Measurements from ENCODE around the gene MBTPS1.

The MBTPS1 gene

DNA sequence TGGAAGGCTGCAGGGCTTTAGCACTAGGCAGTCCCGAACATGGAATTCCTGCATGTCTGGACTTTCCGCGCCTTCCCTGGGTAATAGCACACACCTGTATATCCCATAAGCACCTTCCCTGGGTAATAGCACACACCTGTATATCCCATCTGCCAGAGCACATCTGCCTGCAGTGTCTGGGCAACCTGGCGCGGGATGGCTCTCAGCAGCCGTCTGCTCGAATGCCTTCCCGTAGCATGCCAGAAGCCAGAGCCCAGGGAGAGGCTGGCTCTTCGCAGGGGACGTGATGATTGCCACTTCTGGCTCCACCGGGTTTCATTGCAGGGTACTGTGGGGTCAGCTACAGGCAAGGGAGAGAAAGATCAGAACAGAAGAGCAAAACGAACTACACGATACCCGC lies 21.3 kb downstream of the MBTPS1 start:
- ChIA-PET CTCF (interaction anchor here (2.6 kb wide), 1 partner anchor 10 kb away, joined by 19 read pairs; no protein-coding TSS in a partner anchor), POLR2A (no interaction called here)
- Histone ChIP-seq H3K9me3 (ENCODE audit: control insufficient read depth, insufficient read depth, low read depth, low read length) (no peaks in the 10 kb centered on the region), H3K4me1 (ENCODE audit: control insufficient read depth, insufficient read depth, low read length) (peaks cover 3% of the 10 kb centered on the region; the same call in 1 of the 2 replicates), H3K4me3 (ENCODE audit: low read depth, low read length) (no peak overlapping the region), H3K36me3 (ENCODE audit: control insufficient read depth in 2 of 2, insufficient read depth in 1 of 2, low read length in 2 of 2) (peaks cover 8 to 85% of the 10 kb centered on the region in 2 experiments), H3K27ac (ENCODE audit: extremely low read depth, low read depth, low read length) (no peak overlapping the region)
- TF ChIP-seq ZNF548 (tag by site-specific recombination; IDR thresholded peaks at IDR 0.05) = no peak
- no peak for TF ChIP-seq ZNF561 (tag by site-specific recombination; IDR thresholded peaks at IDR 0.05; ENCODE audit: borderline replicate concordance)

DNA sequence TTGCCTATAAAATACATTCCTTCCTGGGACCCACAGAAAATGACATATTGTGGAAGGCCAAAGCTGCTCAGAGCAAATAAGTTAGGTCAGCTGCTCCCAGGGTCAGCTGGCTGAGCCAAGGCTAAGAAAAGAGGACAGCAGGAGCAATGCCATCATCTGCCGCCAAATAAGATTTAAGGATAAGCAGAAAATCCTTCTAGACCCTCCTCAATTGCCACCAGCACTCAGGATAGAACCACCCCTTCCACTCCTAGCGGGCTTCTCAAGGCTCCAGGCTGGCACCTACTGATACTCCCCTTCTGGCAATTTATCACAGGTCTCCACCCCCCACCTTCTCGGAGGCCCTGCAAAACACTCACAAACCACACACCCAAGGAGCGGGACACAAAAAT lies 22.9 kb downstream of the MBTPS1 start:
- Histone ChIP-seq H3K27ac (ENCODE audit: extremely low read depth, low read depth, low read length) (no peak overlapping the region), H3K9me3 (ENCODE audit: control insufficient read depth, insufficient read depth, low read depth, low read length) (no peaks in the 10 kb centered on the region), H3K4me3 (ENCODE audit: low read depth, low read length) (no peak overlapping the region), H3K36me3 (ENCODE audit: control insufficient read depth in 2 of 2, insufficient read depth in 1 of 2, low read length in 2 of 2) (peaks cover 8 to 95% of the 10 kb centered on the region in 2 experiments), H3K4me1 (ENCODE audit: control insufficient read depth, insufficient read depth, low read length) (peaks cover 3% of the 10 kb centered on the region; the same call in 1 of the 2 replicates)
- CTCF ChIA-PET = interaction anchor here (0.8 kb wide), 1 partner anchor 92 kb away, joined by 3 read pairs; no protein-coding TSS in a partner anchor
- POLR2A ChIA-PET = no interaction called here
- TF ChIP-seq, protein P1, sequence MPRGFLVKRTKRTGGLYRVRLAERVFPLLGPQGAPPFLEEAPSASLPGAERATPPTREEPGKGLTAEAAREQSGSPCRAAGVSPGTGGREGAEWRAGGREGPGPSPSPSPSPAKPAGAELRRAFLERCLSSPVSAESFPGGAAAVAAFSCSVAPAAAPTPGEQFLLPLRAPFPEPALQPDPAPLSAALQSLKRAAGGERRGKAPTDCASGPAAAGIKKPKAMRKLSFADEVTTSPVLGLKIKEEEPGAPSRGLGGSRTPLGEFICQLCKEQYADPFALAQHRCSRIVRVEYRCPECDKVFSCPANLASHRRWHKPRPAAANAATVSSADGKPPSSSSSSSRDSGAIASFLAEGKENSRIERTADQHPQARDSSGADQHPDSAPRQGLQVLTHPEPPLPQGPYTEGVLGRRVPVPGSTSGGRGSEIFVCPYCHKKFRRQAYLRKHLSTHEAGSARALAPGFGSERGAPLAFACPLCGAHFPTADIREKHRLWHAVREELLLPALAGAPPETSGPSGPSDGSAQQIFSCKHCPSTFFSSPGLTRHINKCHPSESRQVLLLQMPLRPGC (tag by site-specific recombination; IDR thresholded peaks at IDR 0.05) = no peak
- no peak for TF ChIP-seq ZNF138 (tag by site-specific recombination; IDR thresholded peaks at IDR 0.05; ENCODE audit: borderline replicate concordance)
- no peak for TF ChIP-seq ZNF530 (tag by site-specific recombination; IDR thresholded peaks at IDR 0.05; ENCODE audit: low read depth)
- TF ChIP-seq ZBTB26 (tag by site-specific recombination; optimal IDR thresholded peaks at IDR 0.05) = no peak
- TF ChIP-seq TRIM28 (IDR thresholded peaks at IDR 0.05; ENCODE audit: borderline replicate concordance, low read length) = no peak
- no peak for TF ChIP-seq PRDM1 (tag by site-specific recombination; IDR thresholded peaks at IDR 0.05)
- TF ChIP-seq, protein P2, sequence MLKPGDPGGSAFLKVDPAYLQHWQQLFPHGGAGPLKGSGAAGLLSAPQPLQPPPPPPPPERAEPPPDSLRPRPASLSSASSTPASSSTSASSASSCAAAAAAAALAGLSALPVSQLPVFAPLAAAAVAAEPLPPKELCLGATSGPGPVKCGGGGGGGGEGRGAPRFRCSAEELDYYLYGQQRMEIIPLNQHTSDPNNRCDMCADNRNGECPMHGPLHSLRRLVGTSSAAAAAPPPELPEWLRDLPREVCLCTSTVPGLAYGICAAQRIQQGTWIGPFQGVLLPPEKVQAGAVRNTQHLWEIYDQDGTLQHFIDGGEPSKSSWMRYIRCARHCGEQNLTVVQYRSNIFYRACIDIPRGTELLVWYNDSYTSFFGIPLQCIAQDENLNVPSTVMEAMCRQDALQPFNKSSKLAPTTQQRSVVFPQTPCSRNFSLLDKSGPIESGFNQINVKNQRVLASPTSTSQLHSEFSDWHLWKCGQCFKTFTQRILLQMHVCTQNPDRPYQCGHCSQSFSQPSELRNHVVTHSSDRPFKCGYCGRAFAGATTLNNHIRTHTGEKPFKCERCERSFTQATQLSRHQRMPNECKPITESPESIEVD (tag by site-specific recombination; IDR thresholded peaks at IDR 0.05) = no peak
- TF ChIP-seq ZNF510 (tag by site-specific recombination; IDR thresholded peaks at IDR 0.05; ENCODE audit: insufficient replicate concordance) = no peak
- no peak for TF ChIP-seq ZNF837 (tag by site-specific recombination; IDR thresholded peaks at IDR 0.05)
- TF ChIP-seq ZNF843 (tag by site-specific recombination; IDR thresholded peaks at IDR 0.05) = no peak
- TF ChIP-seq ZFP41 (tag by site-specific recombination; IDR thresholded peaks at IDR 0.05; ENCODE audit: borderline replicate concordance) = no peak
- TF ChIP-seq ZNF580 (tag by site-specific recombination; IDR thresholded peaks at IDR 0.05) = no peak

GRCh38 chr16:84093120-84093878 lies 23.4 kb downstream of the MBTPS1 start:
- H3K36me3 ChIP-seq (ENCODE audit: control insufficient read depth in 2 of 2, insufficient read depth in 1 of 2, low read length in 2 of 2) = peaks cover 8 to 97% of the 10 kb centered on the region in 2 experiments
- ChIA-PET CTCF (interaction anchor here (1.3 kb wide), 1 partner anchor 391 kb away, joined by 3 read pairs; no protein-coding TSS in a partner anchor), POLR2A (no interaction called here)
- no peak overlapping the region for H3K27ac ChIP-seq (ENCODE audit: extremely low read depth, low read depth, low read length)
- H3K9me3 ChIP-seq (ENCODE audit: control insufficient read depth, insufficient read depth, low read depth, low read length) = no peaks in the 10 kb centered on the region
- no peak overlapping the region for H3K4me3 ChIP-seq (ENCODE audit: low read depth, low read length)
- H3K4me1 ChIP-seq (ENCODE audit: control insufficient read depth, insufficient read depth, low read length) = peaks cover 3% of the 10 kb centered on the region; the same call in 1 of the 2 replicates
- no peak for TF ChIP-seq ZNF416 (tag by site-specific recombination; IDR thresholded peaks at IDR 0.05)
- no peak for TF ChIP-seq TRIM28 (IDR thresholded peaks at IDR 0.05; ENCODE audit: borderline replicate concordance, low read length)
- TF ChIP-seq, protein P3, sequence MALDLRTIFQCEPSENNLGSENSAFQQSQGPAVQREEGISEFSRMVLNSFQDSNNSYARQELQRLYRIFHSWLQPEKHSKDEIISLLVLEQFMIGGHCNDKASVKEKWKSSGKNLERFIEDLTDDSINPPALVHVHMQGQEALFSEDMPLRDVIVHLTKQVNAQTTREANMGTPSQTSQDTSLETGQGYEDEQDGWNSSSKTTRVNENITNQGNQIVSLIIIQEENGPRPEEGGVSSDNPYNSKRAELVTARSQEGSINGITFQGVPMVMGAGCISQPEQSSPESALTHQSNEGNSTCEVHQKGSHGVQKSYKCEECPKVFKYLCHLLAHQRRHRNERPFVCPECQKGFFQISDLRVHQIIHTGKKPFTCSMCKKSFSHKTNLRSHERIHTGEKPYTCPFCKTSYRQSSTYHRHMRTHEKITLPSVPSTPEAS (tag by site-specific recombination; IDR thresholded peaks at IDR 0.05) = no peak
- no peak for TF ChIP-seq REST (tag by site-specific recombination; IDR thresholded peaks at IDR 0.05)
- TF ChIP-seq ZNF391 (tag by site-specific recombination; IDR thresholded peaks at IDR 0.05; ENCODE audit: borderline replicate concordance, low read depth) = no peak

Data from HEK293 (cell line).